LoVo (cell line): Measurements from ENCODE around the gene PDE8B.
"Not testable (repeated sequence)": the region's sequence is repeated elsewhere in the genome, so short reads cannot be mapped to it uniquely, and the experiment has no call there.

Experiments
- DNase-seq: peaks from one replicate; pipeline ENCODE4 v3.0.0-alpha.2; 2016; ENCODE audit warnings: low spot score

Gene PDE8B

GRCh38 chr5:77437194-77437593 lies 226.7 kb downstream of the PDE8B start:
- DNase-seq, result no peak

GRCh38 chr5:77438071-77438470 lies 227.6 kb downstream of the PDE8B start:
- DNase-seq, result no peak

GRCh38 chr5:77443670-77444069 lies 233.2 kb downstream of the PDE8B start:
- DNase-seq, result no peak

GRCh38 chr5:77444356-77444755 lies 233.9 kb downstream of the PDE8B start:
- no peak for DNase-seq

GRCh38 chr5:77448831-77449230 lies 238.4 kb downstream of the PDE8B start:
- DNase-seq, result no peak

GRCh38 chr5:77449277-77449676 lies 238.8 kb downstream of the PDE8B start:
- DNase-seq, result no peak

- no peak for DNase-seq
Observed at GRCh38 chr5:77449981-77450380, 239.5 kb downstream of the PDE8B start.

GRCh38 chr5:77452351-77452750 lies 241.9 kb downstream of the PDE8B start:
- no peak for DNase-seq

- no peak for DNase-seq
Observed at GRCh38 chr5:77454123-77454522, 243.6 kb downstream of the PDE8B start.

- DNase-seq, result no peak
Observed at GRCh38 chr5:77461287-77461686, 250.8 kb downstream of the PDE8B start.

GRCh38 chr5:77463905-77464304 lies 253.4 kb downstream of the PDE8B start:
- no peak for DNase-seq

GRCh38 chr5:77468875-77469274 lies 258.4 kb downstream of the PDE8B start:
- DNase-seq, result not testable (repeated sequence)

- not testable (repeated sequence) for DNase-seq
Observed at GRCh38 chr5:77475041-77475440, 264.6 kb downstream of the PDE8B start.
